WTC11 (cell line): Measurements from ENCODE around the gene LRRC23. TPM values are rescaled to one million over a fixed set of nuclear protein-coding genes. Genes with fewer than 3 reads are reported as not detected.

Source experiments
- ATAC-seq: fragments of 200-7000 bp; cut with Tn5 transposase; 2 replicates; pipeline ENCODE4 v1.10.0; 2021; ENCODE audit warnings: mild to moderate bottlenecking, moderate library complexity
- CTCF ChIA-PET: fragments of 300-600 bp; sonication (Branson Sonifier 250); formaldehyde crosslinking; loops from one replicate; lab custom pipeline; 2021; ENCODE audit warnings: antibody characterized with exemption; lab: Charles Lee
- POLR2A ChIA-PET: fragments of 350-600 bp; sonication (Branson Sonifier 250); formaldehyde crosslinking; loops from one replicate; lab custom pipeline; 2021; ENCODE audit warnings: antibody characterized with exemption; lab: Charles Lee
- DNase-seq: peaks from one replicate; pipeline ENCODE4 v3.0.0; 2021; ENCODE audit warnings: low spot score
- H3K27ac Mint-ChIP-seq: 2 replicates; pipeline ENCODE4 v1.8.0; 2021; ENCODE audit warnings: mixed read lengths
- H3K27me3 Mint-ChIP-seq: 2 replicates; pipeline ENCODE4 v1.8.0; 2021; ENCODE audit warnings: low read depth, mild to moderate bottlenecking, moderate library complexity, mixed read lengths
- H3K36me3 Mint-ChIP-seq: 2 replicates; pipeline ENCODE4 v1.8.0; 2021; ENCODE audit warnings: mixed read lengths
- H3K4me1 Mint-ChIP-seq: 2 replicates; pipeline ENCODE4 v1.8.0; 2022; ENCODE audit warnings: mixed read lengths
- H3K4me3 Mint-ChIP-seq: 2 replicates; pipeline ENCODE4 v1.8.0; 2021; ENCODE audit warnings: mild to moderate bottlenecking, moderate library complexity, mixed read lengths
- H3K9me3 Mint-ChIP-seq: 2 replicates; pipeline ENCODE4 v1.8.0; 2021; ENCODE audit warnings: mixed read lengths
- ATF1 ChIP-seq: sonication (generic); formaldehyde crosslinking; IDR thresholded peaks from 2 replicates; pipeline ENCODE4 v1.8.1; 2023; ENCODE audit warnings: mild to moderate bottlenecking, moderate library complexity, missing genetic modification reagents
- CBFB ChIP-seq: sonication (generic); formaldehyde crosslinking; IDR thresholded peaks from 2 replicates; pipeline ENCODE4 v1.8.1; 2022; ENCODE audit warnings: mild to moderate bottlenecking, low read depth, missing genetic modification reagents
- CTCF ChIP-seq: fragments of 200-600 bp; IDR thresholded peaks from 2 replicates; pipeline ENCODE4 v1.8.0; 2022; ENCODE audit warnings: antibody characterized with exemption
- ETV6 ChIP-seq: sonication (generic); formaldehyde crosslinking; IDR thresholded peaks from 2 replicates; pipeline ENCODE4 v1.8.1; 2022; ENCODE audit warnings: mild to moderate bottlenecking, missing genetic modification reagents
- FOXK1 ChIP-seq: sonication (generic); formaldehyde crosslinking; IDR thresholded peaks from 2 replicates; pipeline ENCODE4 v1.8.0; 2022; ENCODE audit warnings: mild to moderate bottlenecking, moderate library complexity, missing genetic modification reagents
- JAZF1 ChIP-seq: fragments of 250-450 bp; sonication (Bioruptor Pico); IDR thresholded peaks from 2 replicates; pipeline ENCODE4 v1.9.0; 2021; ENCODE audit warnings: moderate library complexity, mild to moderate bottlenecking, inconsistent platforms
- JUN ChIP-seq: sonication (generic); formaldehyde crosslinking; IDR thresholded peaks from 2 replicates; pipeline ENCODE4 v1.8.0; 2023; ENCODE audit warnings: mild to moderate bottlenecking, missing genetic modification reagents
- NR2C2 ChIP-seq: sonication (generic); formaldehyde crosslinking; IDR thresholded peaks from 2 replicates; pipeline ENCODE4 v1.8.0; 2022; ENCODE audit warnings: mild to moderate bottlenecking, missing genetic modification reagents
- SMAD3 ChIP-seq: sonication (generic); formaldehyde crosslinking; IDR thresholded peaks from 2 replicates; pipeline ENCODE4 v1.8.0; 2022; ENCODE audit warnings: missing genetic modification reagents, mild to moderate bottlenecking, borderline replicate concordance
- ZNF263 ChIP-seq: sonication (generic); formaldehyde crosslinking; IDR thresholded peaks from 2 replicates; pipeline ENCODE4 v1.8.1; 2022; ENCODE audit warnings: low read depth, mild to moderate bottlenecking, moderate library complexity, missing genetic modification reagents
- ZNF396 ChIP-seq: fragments of 250-450 bp; sonication (Bioruptor Pico); IDR thresholded peaks from 2 replicates; pipeline ENCODE4 v1.8.0; 2021; ENCODE audit warnings: mild to moderate bottlenecking, moderate library complexity, borderline replicate concordance
- total RNA-seq: library from RNA; stranded (reverse); gene quantifications from 3 replicates; pipeline ENCODE4 v1.2.3, GENCODE V29; 2021
- TF ChIP-seq, protein P1 (sequence below): sonication (generic); formaldehyde crosslinking; IDR thresholded peaks from 2 replicates; pipeline ENCODE4 v1.8.0; 2023; ENCODE audit warnings: missing genetic modification reagents, mild to moderate bottlenecking, borderline replicate concordance
- TF ChIP-seq, protein P2 (sequence below): sonication (generic); formaldehyde crosslinking; IDR thresholded peaks from 2 replicates; pipeline ENCODE4 v1.8.1; 2022; ENCODE audit warnings: low read depth, mild to moderate bottlenecking, moderate library complexity, missing genetic modification reagents, borderline replicate concordance
- TF ChIP-seq, protein P3 (sequence below): fragments of 250-450 bp; sonication (Bioruptor Pico); IDR thresholded peaks from 2 replicates; pipeline ENCODE4 v2.1.2; 2022; ENCODE audit warnings: mild to moderate bottlenecking, moderate library complexity
- TF ChIP-seq, protein P4 (sequence below): fragments of 250-450 bp; sonication (Bioruptor Pico); IDR thresholded peaks from 2 replicates; pipeline ENCODE4 v1.9.0; 2021; ENCODE audit warnings: mild to moderate bottlenecking
- TF ChIP-seq, protein P5 (sequence below): sonication (generic); formaldehyde crosslinking; IDR thresholded peaks from 2 replicates; pipeline ENCODE4 v1.8.0; 2023; ENCODE audit warnings: mild to moderate bottlenecking, missing genetic modification reagents
- TF ChIP-seq, protein P6 (sequence below): fragments of 250-450 bp; sonication (Bioruptor Pico); IDR thresholded peaks from 2 replicates; pipeline ENCODE4 v1.9.0; 2021; ENCODE audit warnings: moderate library complexity, mild to moderate bottlenecking, inconsistent platforms, borderline replicate concordance
- TF ChIP-seq, protein P7 (sequence below): fragments of 250-450 bp; sonication (Bioruptor Pico); IDR thresholded peaks from 2 replicates; pipeline ENCODE4 v1.9.0; 2021; ENCODE audit warnings: mild to moderate bottlenecking

LRRC23 gene
- total RNA-seq, 1 experiment from 2014 or later, result 3.1 TPM

GRCh38 chr12:6934110-6934509 lies 29.5 kb downstream of the LRRC23 start:
- Mint-ChIP-seq H3K4me3 (no peak overlapping the region), H3K27me3 (no peaks in the 10 kb centered on the region), H3K4me1 (peaks cover 35% of the 10 kb centered on the region), H3K27ac (no peak overlapping the region)
- DNase-seq, result no peak
- CTCF ChIA-PET, result interaction anchor here (6.9 kb wide), 1 partner anchor 8 kb away, joined by 93 read pairs; the partner anchor contains the start of gene ATN1
- no peak for ATAC-seq
- no peak for TF ChIP-seq FOXK1 (CRISPR knock-in tag)
- TF ChIP-seq, protein P1, sequence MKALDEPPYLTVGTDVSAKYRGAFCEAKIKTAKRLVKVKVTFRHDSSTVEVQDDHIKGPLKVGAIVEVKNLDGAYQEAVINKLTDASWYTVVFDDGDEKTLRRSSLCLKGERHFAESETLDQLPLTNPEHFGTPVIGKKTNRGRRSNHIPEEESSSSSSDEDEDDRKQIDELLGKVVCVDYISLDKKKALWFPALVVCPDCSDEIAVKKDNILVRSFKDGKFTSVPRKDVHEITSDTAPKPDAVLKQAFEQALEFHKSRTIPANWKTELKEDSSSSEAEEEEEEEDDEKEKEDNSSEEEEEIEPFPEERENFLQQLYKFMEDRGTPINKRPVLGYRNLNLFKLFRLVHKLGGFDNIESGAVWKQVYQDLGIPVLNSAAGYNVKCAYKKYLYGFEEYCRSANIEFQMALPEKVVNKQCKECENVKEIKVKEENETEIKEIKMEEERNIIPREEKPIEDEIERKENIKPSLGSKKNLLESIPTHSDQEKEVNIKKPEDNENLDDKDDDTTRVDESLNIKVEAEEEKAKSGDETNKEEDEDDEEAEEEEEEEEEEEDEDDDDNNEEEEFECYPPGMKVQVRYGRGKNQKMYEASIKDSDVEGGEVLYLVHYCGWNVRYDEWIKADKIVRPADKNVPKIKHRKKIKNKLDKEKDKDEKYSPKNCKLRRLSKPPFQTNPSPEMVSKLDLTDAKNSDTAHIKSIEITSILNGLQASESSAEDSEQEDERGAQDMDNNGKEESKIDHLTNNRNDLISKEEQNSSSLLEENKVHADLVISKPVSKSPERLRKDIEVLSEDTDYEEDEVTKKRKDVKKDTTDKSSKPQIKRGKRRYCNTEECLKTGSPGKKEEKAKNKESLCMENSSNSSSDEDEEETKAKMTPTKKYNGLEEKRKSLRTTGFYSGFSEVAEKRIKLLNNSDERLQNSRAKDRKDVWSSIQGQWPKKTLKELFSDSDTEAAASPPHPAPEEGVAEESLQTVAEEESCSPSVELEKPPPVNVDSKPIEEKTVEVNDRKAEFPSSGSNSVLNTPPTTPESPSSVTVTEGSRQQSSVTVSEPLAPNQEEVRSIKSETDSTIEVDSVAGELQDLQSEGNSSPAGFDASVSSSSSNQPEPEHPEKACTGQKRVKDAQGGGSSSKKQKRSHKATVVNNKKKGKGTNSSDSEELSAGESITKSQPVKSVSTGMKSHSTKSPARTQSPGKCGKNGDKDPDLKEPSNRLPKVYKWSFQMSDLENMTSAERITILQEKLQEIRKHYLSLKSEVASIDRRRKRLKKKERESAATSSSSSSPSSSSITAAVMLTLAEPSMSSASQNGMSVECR (CRISPR knock-in tag), result no peak
- no peak for TF ChIP-seq ZNF396 (CRISPR knock-in tag)
- TF ChIP-seq, protein P2, sequence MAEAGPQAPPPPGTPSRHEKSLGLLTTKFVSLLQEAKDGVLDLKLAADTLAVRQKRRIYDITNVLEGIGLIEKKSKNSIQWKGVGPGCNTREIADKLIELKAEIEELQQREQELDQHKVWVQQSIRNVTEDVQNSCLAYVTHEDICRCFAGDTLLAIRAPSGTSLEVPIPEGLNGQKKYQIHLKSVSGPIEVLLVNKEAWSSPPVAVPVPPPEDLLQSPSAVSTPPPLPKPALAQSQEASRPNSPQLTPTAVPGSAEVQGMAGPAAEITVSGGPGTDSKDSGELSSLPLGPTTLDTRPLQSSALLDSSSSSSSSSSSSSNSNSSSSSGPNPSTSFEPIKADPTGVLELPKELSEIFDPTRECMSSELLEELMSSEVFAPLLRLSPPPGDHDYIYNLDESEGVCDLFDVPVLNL, result no peak
- TF ChIP-seq ATF1 (CRISPR knock-in tag), result no peak
- no peak for TF ChIP-seq ZNF263
- no peak for TF ChIP-seq CTCF
- TF ChIP-seq CBFB, result no peak
- TF ChIP-seq, protein P3, sequence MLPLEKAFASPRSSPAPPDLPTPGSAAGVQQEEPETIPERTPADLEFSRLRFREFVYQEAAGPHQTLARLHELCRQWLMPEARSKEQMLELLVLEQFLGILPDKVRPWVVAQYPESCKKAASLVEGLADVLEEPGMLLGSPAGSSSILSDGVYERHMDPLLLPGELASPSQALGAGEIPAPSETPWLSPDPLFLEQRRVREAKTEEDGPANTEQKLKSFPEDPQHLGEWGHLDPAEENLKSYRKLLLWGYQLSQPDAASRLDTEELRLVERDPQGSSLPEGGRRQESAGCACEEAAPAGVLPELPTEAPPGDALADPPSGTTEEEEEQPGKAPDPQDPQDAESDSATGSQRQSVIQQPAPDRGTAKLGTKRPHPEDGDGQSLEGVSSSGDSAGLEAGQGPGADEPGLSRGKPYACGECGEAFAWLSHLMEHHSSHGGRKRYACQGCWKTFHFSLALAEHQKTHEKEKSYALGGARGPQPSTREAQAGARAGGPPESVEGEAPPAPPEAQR, result no peak
- no peak for TF ChIP-seq SMAD3 (CRISPR knock-in tag)
- TF ChIP-seq, protein P4, sequence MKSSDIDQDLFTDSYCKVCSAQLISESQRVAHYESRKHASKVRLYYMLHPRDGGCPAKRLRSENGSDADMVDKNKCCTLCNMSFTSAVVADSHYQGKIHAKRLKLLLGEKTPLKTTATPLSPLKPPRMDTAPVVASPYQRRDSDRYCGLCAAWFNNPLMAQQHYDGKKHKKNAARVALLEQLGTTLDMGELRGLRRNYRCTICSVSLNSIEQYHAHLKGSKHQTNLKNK (CRISPR knock-in tag), result no peak
- no peak for TF ChIP-seq NR2C2 (CRISPR knock-in tag)
- TF ChIP-seq, protein P5, sequence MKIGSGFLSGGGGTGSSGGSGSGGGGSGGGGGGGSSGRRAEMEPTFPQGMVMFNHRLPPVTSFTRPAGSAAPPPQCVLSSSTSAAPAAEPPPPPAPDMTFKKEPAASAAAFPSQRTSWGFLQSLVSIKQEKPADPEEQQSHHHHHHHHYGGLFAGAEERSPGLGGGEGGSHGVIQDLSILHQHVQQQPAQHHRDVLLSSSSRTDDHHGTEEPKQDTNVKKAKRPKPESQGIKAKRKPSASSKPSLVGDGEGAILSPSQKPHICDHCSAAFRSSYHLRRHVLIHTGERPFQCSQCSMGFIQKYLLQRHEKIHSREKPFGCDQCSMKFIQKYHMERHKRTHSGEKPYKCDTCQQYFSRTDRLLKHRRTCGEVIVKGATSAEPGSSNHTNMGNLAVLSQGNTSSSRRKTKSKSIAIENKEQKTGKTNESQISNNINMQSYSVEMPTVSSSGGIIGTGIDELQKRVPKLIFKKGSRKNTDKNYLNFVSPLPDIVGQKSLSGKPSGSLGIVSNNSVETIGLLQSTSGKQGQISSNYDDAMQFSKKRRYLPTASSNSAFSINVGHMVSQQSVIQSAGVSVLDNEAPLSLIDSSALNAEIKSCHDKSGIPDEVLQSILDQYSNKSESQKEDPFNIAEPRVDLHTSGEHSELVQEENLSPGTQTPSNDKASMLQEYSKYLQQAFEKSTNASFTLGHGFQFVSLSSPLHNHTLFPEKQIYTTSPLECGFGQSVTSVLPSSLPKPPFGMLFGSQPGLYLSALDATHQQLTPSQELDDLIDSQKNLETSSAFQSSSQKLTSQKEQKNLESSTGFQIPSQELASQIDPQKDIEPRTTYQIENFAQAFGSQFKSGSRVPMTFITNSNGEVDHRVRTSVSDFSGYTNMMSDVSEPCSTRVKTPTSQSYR (CRISPR knock-in tag), result no peak
- no peak for TF ChIP-seq JUN (CRISPR knock-in tag)
- TF ChIP-seq, protein P6, sequence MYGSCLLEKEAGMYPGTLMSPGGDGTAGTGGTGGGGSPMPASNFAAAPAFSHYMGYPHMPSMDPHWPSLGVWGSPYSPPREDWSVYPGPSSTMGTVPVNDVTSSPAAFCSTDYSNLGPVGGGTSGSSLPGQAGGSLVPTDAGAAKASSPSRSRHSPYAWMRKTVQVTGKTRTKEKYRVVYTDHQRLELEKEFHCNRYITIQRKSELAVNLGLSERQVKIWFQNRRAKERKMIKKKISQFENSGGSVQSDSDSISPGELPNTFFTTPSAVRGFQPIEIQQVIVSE (CRISPR knock-in tag), result no peak
- TF ChIP-seq, protein P7, sequence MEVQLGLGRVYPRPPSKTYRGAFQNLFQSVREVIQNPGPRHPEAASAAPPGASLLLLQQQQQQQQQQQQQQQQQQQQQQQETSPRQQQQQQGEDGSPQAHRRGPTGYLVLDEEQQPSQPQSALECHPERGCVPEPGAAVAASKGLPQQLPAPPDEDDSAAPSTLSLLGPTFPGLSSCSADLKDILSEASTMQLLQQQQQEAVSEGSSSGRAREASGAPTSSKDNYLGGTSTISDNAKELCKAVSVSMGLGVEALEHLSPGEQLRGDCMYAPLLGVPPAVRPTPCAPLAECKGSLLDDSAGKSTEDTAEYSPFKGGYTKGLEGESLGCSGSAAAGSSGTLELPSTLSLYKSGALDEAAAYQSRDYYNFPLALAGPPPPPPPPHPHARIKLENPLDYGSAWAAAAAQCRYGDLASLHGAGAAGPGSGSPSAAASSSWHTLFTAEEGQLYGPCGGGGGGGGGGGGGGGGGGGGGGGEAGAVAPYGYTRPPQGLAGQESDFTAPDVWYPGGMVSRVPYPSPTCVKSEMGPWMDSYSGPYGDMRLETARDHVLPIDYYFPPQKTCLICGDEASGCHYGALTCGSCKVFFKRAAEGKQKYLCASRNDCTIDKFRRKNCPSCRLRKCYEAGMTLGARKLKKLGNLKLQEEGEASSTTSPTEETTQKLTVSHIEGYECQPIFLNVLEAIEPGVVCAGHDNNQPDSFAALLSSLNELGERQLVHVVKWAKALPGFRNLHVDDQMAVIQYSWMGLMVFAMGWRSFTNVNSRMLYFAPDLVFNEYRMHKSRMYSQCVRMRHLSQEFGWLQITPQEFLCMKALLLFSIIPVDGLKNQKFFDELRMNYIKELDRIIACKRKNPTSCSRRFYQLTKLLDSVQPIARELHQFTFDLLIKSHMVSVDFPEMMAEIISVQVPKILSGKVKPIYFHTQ, result no peak
- no peak for TF ChIP-seq JAZF1
- TF ChIP-seq ETV6, result no peak
- TF ChIP-seq, all 79 proteins: peak for 0
- POLR2A ChIA-PET, result interaction anchor here (1.1 kb wide), 1 partner anchor 10 kb away, joined by 4 read pairs; the partner anchor contains the start of genes C12orf57 and RNU7-1
- Mint-ChIP-seq H3K9me3 (no peaks in the 10 kb centered on the region), H3K36me3 (peaks cover 32% of the 10 kb centered on the region)
